ENCODE results near the gene INSRR.

The INSRR gene

GRCh38 chr1:156892190-156893047, 33.5 kb upstream of the INSRR start:
- Histone ChIP-seq H3K27me3 (ENCODE audit: control insufficient read depth, insufficient read depth, low read length) (peaks cover 49% of the 10 kb centered on the region), H3K9me3 (ENCODE audit: control insufficient read depth, low read length) (no peaks in the 10 kb centered on the region), H3K36me3 (ENCODE audit: control insufficient read depth, insufficient read depth, low read length) (no peaks in the 10 kb centered on the region), H3K4me3 (ENCODE audit: low read length) (no peak overlapping the region), H3K9ac (ENCODE audit: low read length) (no peak overlapping the region), H3K4me1 (ENCODE audit: control insufficient read depth, insufficient read depth, low read length) (peaks cover 5% of the 10 kb centered on the region)

- Histone ChIP-seq H3K4me1 (ENCODE audit: control insufficient read depth, insufficient read depth, low read length) (peaks cover 5% of the 10 kb centered on the region), H3K9me3 (ENCODE audit: control insufficient read depth, low read length) (no peaks in the 10 kb centered on the region), H3K4me3 (ENCODE audit: low read length) (no peak overlapping the region), H3K36me3 (ENCODE audit: control insufficient read depth, insufficient read depth, low read length) (no peaks in the 10 kb centered on the region), H3K9ac (ENCODE audit: low read length) (no peak overlapping the region), H3K27me3 (ENCODE audit: control insufficient read depth, insufficient read depth, low read length) (peaks cover 64% of the 10 kb centered on the region)
Measured at GRCh38 chr1:156889802-156890580, 31.1 kb upstream of the INSRR start.

GRCh38 chr1:156887734-156888133, 28.8 kb upstream of the INSRR start:
- H3K9me3 ChIP-seq (ENCODE audit: control insufficient read depth, low read length): no peaks in the 10 kb centered on the region
- no peaks in the 10 kb centered on the region for H3K4me1 ChIP-seq (ENCODE audit: control insufficient read depth, insufficient read depth, low read length)
- H3K9ac ChIP-seq (ENCODE audit: low read length): no peak overlapping the region
- peaks cover 60% of the 10 kb centered on the region for H3K27me3 ChIP-seq (ENCODE audit: control insufficient read depth, insufficient read depth, low read length)
- no peaks in the 10 kb centered on the region for H3K36me3 ChIP-seq (ENCODE audit: control insufficient read depth, insufficient read depth, low read length)
- H3K4me3 ChIP-seq (ENCODE audit: low read length): no peak overlapping the region

GRCh38 chr1:156887317-156887716, 28.4 kb upstream of the INSRR start:
- H3K4me3 ChIP-seq (ENCODE audit: low read length): no peak overlapping the region
- no peaks in the 10 kb centered on the region for H3K4me1 ChIP-seq (ENCODE audit: control insufficient read depth, insufficient read depth, low read length)
- H3K27me3 ChIP-seq (ENCODE audit: control insufficient read depth, insufficient read depth, low read length): peaks cover 61% of the 10 kb centered on the region
- H3K36me3 ChIP-seq (ENCODE audit: control insufficient read depth, insufficient read depth, low read length): no peaks in the 10 kb centered on the region
- H3K9ac ChIP-seq (ENCODE audit: low read length): no peak overlapping the region
- no peaks in the 10 kb centered on the region for H3K9me3 ChIP-seq (ENCODE audit: control insufficient read depth, low read length)

- Histone ChIP-seq H3K4me3 (ENCODE audit: low read length) (no peak overlapping the region), H3K27me3 (ENCODE audit: control insufficient read depth, insufficient read depth, low read length) (peaks cover 59% of the 10 kb centered on the region), H3K36me3 (ENCODE audit: control insufficient read depth, insufficient read depth, low read length) (no peaks in the 10 kb centered on the region), H3K9me3 (ENCODE audit: control insufficient read depth, low read length) (no peaks in the 10 kb centered on the region), H3K9ac (ENCODE audit: low read length) (no peak overlapping the region), H3K4me1 (ENCODE audit: control insufficient read depth, insufficient read depth, low read length) (no peaks in the 10 kb centered on the region)
Measured at GRCh38 chr1:156886583-156887281, 27.8 kb upstream of the INSRR start.

GRCh38 chr1:156885880-156886355, 27.0 kb upstream of the INSRR start:
- H3K9ac ChIP-seq (ENCODE audit: low read length): no peak overlapping the region
- no peaks in the 10 kb centered on the region for H3K4me1 ChIP-seq (ENCODE audit: control insufficient read depth, insufficient read depth, low read length)
- no peaks in the 10 kb centered on the region for H3K36me3 ChIP-seq (ENCODE audit: control insufficient read depth, insufficient read depth, low read length)
- no peak overlapping the region for H3K4me3 ChIP-seq (ENCODE audit: low read length)
- no peaks in the 10 kb centered on the region for H3K9me3 ChIP-seq (ENCODE audit: control insufficient read depth, low read length)
- peaks cover 62% of the 10 kb centered on the region for H3K27me3 ChIP-seq (ENCODE audit: control insufficient read depth, insufficient read depth, low read length)

- H3K4me1 ChIP-seq (ENCODE audit: control insufficient read depth, insufficient read depth, low read length): no peaks in the 10 kb centered on the region
- no peaks in the 10 kb centered on the region for H3K9me3 ChIP-seq (ENCODE audit: control insufficient read depth, low read length)
- H3K9ac ChIP-seq (ENCODE audit: low read length): no peak overlapping the region
- H3K4me3 ChIP-seq (ENCODE audit: low read length): no peak overlapping the region
- H3K36me3 ChIP-seq (ENCODE audit: control insufficient read depth, insufficient read depth, low read length): no peaks in the 10 kb centered on the region
- H3K27me3 ChIP-seq (ENCODE audit: control insufficient read depth, insufficient read depth, low read length): peaks cover 66% of the 10 kb centered on the region
Measured at GRCh38 chr1:156885314-156885713, 26.4 kb upstream of the INSRR start.

- Histone ChIP-seq H3K9ac (ENCODE audit: low read length) (no peak overlapping the region), H3K36me3 (ENCODE audit: control insufficient read depth, insufficient read depth, low read length) (no peaks in the 10 kb centered on the region), H3K4me1 (ENCODE audit: control insufficient read depth, insufficient read depth, low read length) (no peaks in the 10 kb centered on the region), H3K9me3 (ENCODE audit: control insufficient read depth, low read length) (no peaks in the 10 kb centered on the region), H3K27me3 (ENCODE audit: control insufficient read depth, insufficient read depth, low read length) (peaks cover 71% of the 10 kb centered on the region), H3K4me3 (ENCODE audit: low read length) (no peak overlapping the region)
Measured at GRCh38 chr1:156884560-156885184, 25.8 kb upstream of the INSRR start.

- Histone ChIP-seq H3K9ac (ENCODE audit: low read length) (no peak overlapping the region), H3K4me1 (ENCODE audit: control insufficient read depth, insufficient read depth, low read length) (no peaks in the 10 kb centered on the region), H3K9me3 (ENCODE audit: control insufficient read depth, low read length) (no peaks in the 10 kb centered on the region), H3K4me3 (ENCODE audit: low read length) (no peak overlapping the region), H3K36me3 (ENCODE audit: control insufficient read depth, insufficient read depth, low read length) (no peaks in the 10 kb centered on the region), H3K27me3 (ENCODE audit: control insufficient read depth, insufficient read depth, low read length) (peaks cover 70% of the 10 kb centered on the region)
Measured at GRCh38 chr1:156883919-156884318, 25.0 kb upstream of the INSRR start.

- H3K36me3 ChIP-seq (ENCODE audit: control insufficient read depth, insufficient read depth, low read length): no peaks in the 10 kb centered on the region
- no peaks in the 10 kb centered on the region for H3K4me1 ChIP-seq (ENCODE audit: control insufficient read depth, insufficient read depth, low read length)
- H3K27me3 ChIP-seq (ENCODE audit: control insufficient read depth, insufficient read depth, low read length): peaks cover 65% of the 10 kb centered on the region
- H3K4me3 ChIP-seq (ENCODE audit: low read length): no peak overlapping the region
- H3K9me3 ChIP-seq (ENCODE audit: control insufficient read depth, low read length): no peaks in the 10 kb centered on the region
- no peak overlapping the region for H3K9ac ChIP-seq (ENCODE audit: low read length)
Measured at GRCh38 chr1:156882543-156882942, 23.6 kb upstream of the INSRR start.

GRCh38 chr1:156881663-156882062, 22.7 kb upstream of the INSRR start:
- Histone ChIP-seq H3K27me3 (ENCODE audit: control insufficient read depth, insufficient read depth, low read length) (peaks cover 65% of the 10 kb centered on the region), H3K4me3 (ENCODE audit: low read length) (no peak overlapping the region), H3K9ac (ENCODE audit: low read length) (no peak overlapping the region), H3K4me1 (ENCODE audit: control insufficient read depth, insufficient read depth, low read length) (no peaks in the 10 kb centered on the region), H3K9me3 (ENCODE audit: control insufficient read depth, low read length) (no peaks in the 10 kb centered on the region), H3K36me3 (ENCODE audit: control insufficient read depth, insufficient read depth, low read length) (no peaks in the 10 kb centered on the region)
